Adrenal gland (tissue), 12 donors: ENCODE results near the gene DAZAP1. TPM values are rescaled to one million over a fixed set of nuclear protein-coding genes. Genes with fewer than 3 reads are reported as not detected.

Experiments used
- DNase-seq, 7 donors: peaks; one replicate each; pipeline ENCODE4 v3.0.0-alpha.2; 2019 to 2020
- H3K27ac ChIP-seq, 5 donors: fragments of 200-600 bp; sonication (generic) in 4 of 5; 1 replicate in 3 of 5; 2 replicates in 2 of 5; pipeline versions ENCODE4 v1.5.1 to v1.8.0; 2016 to 2020; ENCODE audit warnings: mild to moderate bottlenecking in 1 of 5
- H3K27me3 ChIP-seq: fragments of 200-600 bp; 2 replicates; pipeline ENCODE4 v1.8.0; 2021
- H3K36me3 ChIP-seq, 2 donors: fragments of 200-600 bp; replicated peaks in 1 of 2; 1 replicate in 1 of 2; 2 replicates in 1 of 2; pipeline versions ENCODE4 v1.5.1 to v1.8.0; 2018 to 2022
- H3K4me1 ChIP-seq, 2 donors: fragments of 200-600 bp; replicated peaks in 1 of 2; 1 replicate in 1 of 2; 2 replicates in 1 of 2; pipeline versions ENCODE4 v1.5.1 to v1.8.0; 2018 to 2021
- H3K4me3 ChIP-seq, 4 donors: fragments of 200-600 bp; sonication (generic) in 3 of 4; one replicate each; pipeline ENCODE4 v1.5.1; 2016 to 2018
- H3K9me3 ChIP-seq, 3 donors: fragments of 200-600 bp; sonication (generic) in 1 of 3; replicated peaks in 1 of 3; 1 replicate in 2 of 3; 2 replicates in 1 of 3; pipeline versions ENCODE4 v1.5.1 to v1.8.0; 2016 to 2021
- POLR2A ChIP-seq, 2 donors: fragments of 450-650 bp; IDR thresholded peaks; one replicate each; pipeline ENCODE4 v1.6.1; 2017; ENCODE audit warnings: antibody characterized with exemption in 2 of 2, mild to moderate bottlenecking in 2 of 2, moderate library complexity in 1 of 2
- WGBS, 4 donors: extraction: QIAGEN DNeasy Blood & Tissue Kit in 2 of 4; methylation state at CpG; one replicate each; pipeline versions ENCODE4 v1.1.5 to v1.1.7; 2013 to 2017; 5-methylcytosine and 5-hydroxymethylcytosine counted together
- intact Hi-C, 2 donors: fragments of 100-400 bp; cut with DNase I; formaldehyde crosslinking; loops; one replicate each; pipeline versions ENCODE4 v1.14.1 to v1.15.0; 2022 to 2023
- polyA plus RNA-seq, 3 donors: library from polyadenylated mRNA; stranded (reverse); fragments of 200-250 nt in 2 of 3; fragments of 350-450 nt in 1 of 3; fragmentation: Illumina TruSeq in 1 of 3; extraction: RNeasy Lipid Tissue Mini Kit (QIAGEN cat#74804) in 1 of 3; gene quantifications; one replicate each; pipeline ENCODE4 v1.2.3, GENCODE V29; 2013 to 2014
- total RNA-seq, 9 donors: library from RNA; depleted of rRNA in 4 of 9; stranded (reverse); fragments of >200 nt in 4 of 9; fragments of 120-200 nt in 1 of 9; fragmentation: NEBNext Ultra II Directional in 1 of 9; extraction: Animal tissue kit (Norgen Biotek cat#: 25700) in 1 of 9; gene quantifications; one replicate each; pipeline versions ENCODE4 v1.1.0 to v1.2.4, GENCODE V29; 2013 to 2023
- TF ChIP-seq, protein P1 (sequence below), 6 experiments: fragments of 450-650 bp in 4 of 6; fragments of 200-600 bp in 2 of 6; sonication (generic) in 1 of 6; IDR thresholded peaks; 1 replicate in 5 of 6; 2 replicates in 1 of 6; pipeline versions ENCODE4 v1.5.1 to v1.8.0; 2016 to 2021; ENCODE audit warnings: antibody characterized with exemption in 6 of 6, mild to moderate bottlenecking in 2 of 6, moderate library complexity in 1 of 6
- donor health status: healthy with polysubstance abuse.
- donor health status: Bipolar disorder and iron deficiency.
- donor health status: DM: yes; HTN: yes; CAD: no.
- donor health status: DM: no; HTN: no; CAD: no.
- donor health status: DM: no; HTN: no; CAD: no.
- donor health status: DM: yes; HTN: yes; CAD: no.

The DAZAP1 gene
- total and polyA plus RNA-seq, 12 donors, result 11.5 to 117 (median 53.1) TPM

DNA sequence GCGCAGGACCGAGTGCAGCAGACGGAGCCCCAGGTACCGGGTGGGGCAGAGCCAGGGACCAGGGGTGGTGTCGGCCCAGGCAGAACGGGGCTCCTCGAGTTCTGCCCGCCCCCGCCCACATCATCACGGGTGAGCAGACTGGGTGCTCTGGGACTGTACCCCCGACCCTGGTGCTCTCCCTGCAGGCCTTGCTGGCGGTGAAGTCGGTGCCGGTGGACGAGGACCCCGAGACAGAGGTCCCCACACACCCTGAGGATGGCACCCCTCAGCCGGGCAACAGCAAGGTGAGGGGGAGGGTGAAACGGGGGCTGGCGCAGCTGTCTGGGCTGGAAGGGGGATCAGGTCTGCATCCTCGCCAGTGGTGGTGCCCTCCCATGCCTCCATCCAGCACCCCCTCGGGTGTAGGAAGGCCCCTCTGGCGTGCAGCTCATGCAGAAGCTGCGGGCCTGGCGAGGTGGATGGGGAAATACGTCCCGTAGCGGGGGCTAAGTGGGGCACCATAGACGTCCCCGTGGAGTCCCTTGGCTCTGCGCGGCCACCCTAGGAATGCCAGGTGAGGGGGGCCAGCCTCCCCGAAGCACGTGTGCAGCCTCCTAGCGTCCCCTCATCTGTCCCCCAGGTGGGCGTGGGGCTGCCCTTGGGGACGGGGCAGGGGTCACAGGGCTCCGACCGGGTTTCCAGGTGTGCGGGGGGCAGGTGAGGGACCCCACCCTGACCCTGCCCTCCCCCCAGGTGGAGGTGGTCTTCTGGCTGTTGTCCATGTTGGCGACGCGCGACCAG lies 48.9 kb downstream of the DAZAP1 start:
- TF ChIP-seq POLR2A (IDR thresholded peaks at IDR 0.05), result no peak
- TF ChIP-seq, protein P1, sequence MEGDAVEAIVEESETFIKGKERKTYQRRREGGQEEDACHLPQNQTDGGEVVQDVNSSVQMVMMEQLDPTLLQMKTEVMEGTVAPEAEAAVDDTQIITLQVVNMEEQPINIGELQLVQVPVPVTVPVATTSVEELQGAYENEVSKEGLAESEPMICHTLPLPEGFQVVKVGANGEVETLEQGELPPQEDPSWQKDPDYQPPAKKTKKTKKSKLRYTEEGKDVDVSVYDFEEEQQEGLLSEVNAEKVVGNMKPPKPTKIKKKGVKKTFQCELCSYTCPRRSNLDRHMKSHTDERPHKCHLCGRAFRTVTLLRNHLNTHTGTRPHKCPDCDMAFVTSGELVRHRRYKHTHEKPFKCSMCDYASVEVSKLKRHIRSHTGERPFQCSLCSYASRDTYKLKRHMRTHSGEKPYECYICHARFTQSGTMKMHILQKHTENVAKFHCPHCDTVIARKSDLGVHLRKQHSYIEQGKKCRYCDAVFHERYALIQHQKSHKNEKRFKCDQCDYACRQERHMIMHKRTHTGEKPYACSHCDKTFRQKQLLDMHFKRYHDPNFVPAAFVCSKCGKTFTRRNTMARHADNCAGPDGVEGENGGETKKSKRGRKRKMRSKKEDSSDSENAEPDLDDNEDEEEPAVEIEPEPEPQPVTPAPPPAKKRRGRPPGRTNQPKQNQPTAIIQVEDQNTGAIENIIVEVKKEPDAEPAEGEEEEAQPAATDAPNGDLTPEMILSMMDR (IDR thresholded peaks at IDR 0.05), result no peak
- H3K27me3 ChIP-seq, result peaks cover 45% of the 10 kb centered on the region
- no peak overlapping the region for H3K4me3 ChIP-seq
- no peaks in the 10 kb centered on the region for H3K36me3 ChIP-seq
- no peaks in the 10 kb centered on the region for H3K4me1 ChIP-seq
- H3K27ac ChIP-seq, result no peak overlapping the region
- 29 to 58% (median 44%) methylated on average over 7 to 43 of the region's 43 CpGs for WGBS, 4 donors
- intact Hi-C loops, result no loop called here
- DNase-seq, result no peak
- no peaks in the 10 kb centered on the region for H3K9me3 ChIP-seq

DNA sequence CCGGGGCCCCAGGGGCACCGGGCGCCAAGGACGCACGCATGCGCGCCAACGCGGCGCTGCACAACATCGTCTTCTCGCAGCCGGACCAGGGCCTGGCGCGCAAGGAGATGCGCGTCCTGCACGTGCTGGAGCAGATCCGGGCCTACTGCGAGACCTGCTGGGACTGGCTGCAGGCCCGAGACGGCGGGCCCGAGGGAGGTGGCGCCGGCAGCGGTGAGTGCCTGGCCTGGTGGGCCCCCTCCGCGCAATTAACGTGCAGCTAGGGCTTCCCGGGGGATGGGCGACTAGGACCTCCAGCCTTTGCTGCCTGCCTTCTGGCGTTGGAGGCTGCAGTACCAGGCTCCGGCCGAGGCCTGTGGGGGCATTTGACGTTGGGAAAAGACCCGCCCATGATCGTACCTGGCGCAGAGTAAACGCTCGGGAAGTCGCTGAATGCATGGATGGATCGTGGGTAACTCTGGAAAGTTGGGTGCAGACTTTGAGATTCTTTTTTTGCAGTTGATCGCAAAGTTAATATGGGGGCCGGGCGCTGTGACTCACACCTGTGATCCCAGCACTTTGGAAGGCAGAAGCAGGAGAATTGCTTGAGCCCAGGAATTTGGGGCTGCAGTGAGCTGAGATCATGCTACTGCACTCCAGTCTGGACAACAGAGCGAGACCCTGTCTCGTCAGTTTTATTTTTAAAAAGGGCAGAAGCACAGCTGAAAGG lies 49.8 kb downstream of the DAZAP1 start:
- intact Hi-C loops, result no loop called here
- Histone ChIP-seq H3K27me3 (peaks cover 39% of the 10 kb centered on the region), H3K4me1 (no peaks in the 10 kb centered on the region), H3K36me3 (no peaks in the 10 kb centered on the region), H3K9me3 (no peaks in the 10 kb centered on the region), H3K4me3 (no peak overlapping the region), H3K27ac (no peak overlapping the region)
- TF ChIP-seq, protein P1 (IDR thresholded peaks at IDR 0.05), result no peak
- no peak for TF ChIP-seq POLR2A (IDR thresholded peaks at IDR 0.05)
- WGBS, 4 donors, result 17 to 41% (median 27%) methylated on average over 16 to 48 of the region's 48 CpGs
- no peak for DNase-seq

DNA sequence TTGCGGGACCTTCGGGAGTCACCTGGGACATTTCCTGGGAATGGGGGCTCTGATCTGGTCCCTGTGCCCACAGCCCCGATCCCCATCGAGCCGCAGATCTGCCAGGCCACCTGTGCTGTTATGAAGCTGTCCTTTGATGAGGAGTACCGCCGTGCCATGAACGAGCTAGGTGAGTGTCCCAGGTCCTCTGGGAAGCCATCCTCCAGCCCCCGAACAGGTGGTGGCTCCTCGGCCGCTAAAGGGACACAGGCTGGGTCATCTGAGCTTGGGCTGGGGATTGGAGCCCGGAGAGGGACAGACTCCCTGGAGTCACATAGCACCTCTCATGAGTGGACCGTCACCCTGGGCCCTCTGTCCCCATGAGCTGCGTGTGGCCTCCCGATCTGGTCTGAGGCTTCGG lies 50.5 kb downstream of the DAZAP1 start:
- peaks cover 32% of the 10 kb centered on the region for H3K27me3 ChIP-seq
- 76 to 88% (median 85%) methylated on average over 5 to 16 of the region's 16 CpGs for WGBS, 4 donors

DNA sequence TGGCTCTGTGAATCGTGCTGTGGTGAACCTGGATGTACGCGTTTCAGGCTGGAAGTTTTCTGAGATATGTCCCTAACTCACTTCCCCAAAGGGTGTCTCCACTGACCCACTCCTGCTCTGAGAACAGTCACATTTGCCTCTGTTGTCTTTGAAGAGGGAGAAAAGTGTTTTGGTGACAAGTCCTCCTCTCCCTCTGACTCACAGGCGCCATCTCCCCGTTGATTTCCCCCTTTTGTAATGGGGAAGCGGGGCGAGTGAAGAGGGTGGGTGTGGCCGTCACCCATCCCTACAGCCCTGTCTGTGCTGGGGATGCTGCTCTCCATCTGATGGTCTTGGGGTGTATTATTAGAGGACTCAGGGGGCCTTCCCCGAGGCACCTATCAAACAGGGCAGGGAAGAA lies 52.1 kb downstream of the DAZAP1 start:
- WGBS, 4 donors, result 69 to 78% (median 76%) methylated on average over 9 of the region's 9 CpGs
- no peak for TF ChIP-seq POLR2A (IDR thresholded peaks at IDR 0.05)
- TF ChIP-seq, protein P1 (IDR thresholded peaks at IDR 0.05), result no peak
- intact Hi-C loops, result no loop called here
- H3K4me1 ChIP-seq, result no peaks in the 10 kb centered on the region
- no peak overlapping the region for H3K4me3 ChIP-seq
- no peak for DNase-seq
- peaks cover 26% of the 10 kb centered on the region for H3K27me3 ChIP-seq
- no peak overlapping the region for H3K27ac ChIP-seq
- H3K9me3 ChIP-seq, result no peaks in the 10 kb centered on the region
- H3K36me3 ChIP-seq, result no peaks in the 10 kb centered on the region

More for the DNA sequence above, 50.5 kb downstream of the DAZAP1 start:
- H3K27ac ChIP-seq, result no peak overlapping the region
- no peaks in the 10 kb centered on the region for H3K9me3 ChIP-seq
- TF ChIP-seq, protein P1 (IDR thresholded peaks at IDR 0.05), result no peak
- no peak for TF ChIP-seq POLR2A (IDR thresholded peaks at IDR 0.05)
- no peaks in the 10 kb centered on the region for H3K4me1 ChIP-seq
- no peaks in the 10 kb centered on the region for H3K36me3 ChIP-seq
- intact Hi-C loops, result no loop called here
- H3K4me3 ChIP-seq, result no peak overlapping the region
- no peak for DNase-seq
